Thoracic aorta (tissue), 2 donors: ENCODE results near the gene CD300LG. TPM values are rescaled to one million over a fixed set of nuclear protein-coding genes. Genes with fewer than 3 reads are reported as not detected.

Experiments used
- ATAC-seq: fragments of 150-250 bp; one replicate; pipeline ENCODE4 v1.8.0; 2017; ENCODE audit warnings: low read depth; ENCODE audit not compliant: insufficient number of reproducible peaks, low FRiP score
- DNase-seq: peaks from one replicate; pipeline ENCODE4 v3.0.0-alpha.2; 2020; ENCODE audit warnings: low spot score
- H3K27ac ChIP-seq, 2 donors: fragments of 200-600 bp; sonication (generic); 1 replicate in 1 of 2; 2 replicates in 1 of 2; pipeline ENCODE4 v1.5.1; 2016; ENCODE audit warnings: mild to moderate bottlenecking in 2 of 2, moderate library complexity in 2 of 2
- H3K27me3 ChIP-seq: fragments of 200-600 bp; sonication (generic); replicated peaks from 2 replicates; pipeline ENCODE4 v1.6.0; 2016; ENCODE audit warnings: mild to moderate bottlenecking; ENCODE audit not compliant: insufficient read depth
- H3K36me3 ChIP-seq: fragments of 200-600 bp; sonication (generic); one replicate; pipeline ENCODE4 v1.5.1; 2016
- H3K4me1 ChIP-seq, 2 donors: fragments of 200-600 bp; sonication (generic); 1 replicate in 1 of 2; 2 replicates in 1 of 2; pipeline versions ENCODE4 v1.5.1 to v1.6.0; 2016; ENCODE audit warnings: low read depth in 2 of 2, mild to moderate bottlenecking in 1 of 2; ENCODE audit not compliant: control insufficient read depth in 1 of 2
- H3K4me3 ChIP-seq: fragments of 200-600 bp; sonication (generic); 2 replicates; pipeline ENCODE4 v1.5.1; 2016; ENCODE audit warnings: mild to moderate bottlenecking
- H3K9me3 ChIP-seq: fragments of 200-600 bp; sonication (generic); 2 replicates; pipeline ENCODE4 v1.5.1; 2016
- CTCF ChIP-seq: fragments of 200-600 bp; sonication (generic); IDR thresholded peaks from one replicate; pipeline ENCODE4 v1.5.1; 2019; ENCODE audit warnings: antibody characterized with exemption
- total RNA-seq, 2 donors: library from RNA; depleted of rRNA; stranded (reverse); fragments of >200 nt; gene quantifications; one replicate each; pipeline versions ENCODE4 v1.1.0 to v1.2.3, GENCODE V29; 2016

CD300LG gene
- total RNA-seq, 2 donors from 2014 or later = 0.35 to 3.2 TPM

DNA sequence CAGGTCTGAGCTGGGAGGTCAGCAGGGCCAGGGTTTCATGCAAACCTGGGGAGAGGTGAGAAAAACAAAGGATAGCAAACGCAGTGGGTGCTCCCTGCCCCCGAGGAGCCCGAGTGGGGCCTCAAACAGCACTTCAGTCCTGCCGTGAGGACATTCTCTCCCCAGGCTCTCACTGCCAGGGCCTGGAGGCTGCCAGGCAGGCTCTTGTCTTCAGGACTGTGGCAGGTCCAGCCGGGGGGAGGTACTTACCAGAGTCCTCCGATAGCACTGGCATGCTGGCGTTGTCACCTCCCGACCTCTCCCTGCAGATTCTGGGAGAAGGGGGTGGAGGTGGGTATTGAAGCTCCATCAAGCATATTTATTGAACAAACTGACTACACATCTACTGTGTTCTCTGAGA is 15.3 kb upstream of the CD300LG start:
- no peak for ATAC-seq
- TF ChIP-seq CTCF = no peak
- Histone ChIP-seq H3K27ac (no peak overlapping the region), H3K4me1 (peaks cover 6 to 24% of the 10 kb centered on the region in 2 donors), H3K4me3 (no peak overlapping the region), H3K9me3 (no peaks in the 10 kb centered on the region), H3K27me3 (no peaks in the 10 kb centered on the region), H3K36me3 (peaks cover 19% of the 10 kb centered on the region)
- no peak for DNase-seq

DNA sequence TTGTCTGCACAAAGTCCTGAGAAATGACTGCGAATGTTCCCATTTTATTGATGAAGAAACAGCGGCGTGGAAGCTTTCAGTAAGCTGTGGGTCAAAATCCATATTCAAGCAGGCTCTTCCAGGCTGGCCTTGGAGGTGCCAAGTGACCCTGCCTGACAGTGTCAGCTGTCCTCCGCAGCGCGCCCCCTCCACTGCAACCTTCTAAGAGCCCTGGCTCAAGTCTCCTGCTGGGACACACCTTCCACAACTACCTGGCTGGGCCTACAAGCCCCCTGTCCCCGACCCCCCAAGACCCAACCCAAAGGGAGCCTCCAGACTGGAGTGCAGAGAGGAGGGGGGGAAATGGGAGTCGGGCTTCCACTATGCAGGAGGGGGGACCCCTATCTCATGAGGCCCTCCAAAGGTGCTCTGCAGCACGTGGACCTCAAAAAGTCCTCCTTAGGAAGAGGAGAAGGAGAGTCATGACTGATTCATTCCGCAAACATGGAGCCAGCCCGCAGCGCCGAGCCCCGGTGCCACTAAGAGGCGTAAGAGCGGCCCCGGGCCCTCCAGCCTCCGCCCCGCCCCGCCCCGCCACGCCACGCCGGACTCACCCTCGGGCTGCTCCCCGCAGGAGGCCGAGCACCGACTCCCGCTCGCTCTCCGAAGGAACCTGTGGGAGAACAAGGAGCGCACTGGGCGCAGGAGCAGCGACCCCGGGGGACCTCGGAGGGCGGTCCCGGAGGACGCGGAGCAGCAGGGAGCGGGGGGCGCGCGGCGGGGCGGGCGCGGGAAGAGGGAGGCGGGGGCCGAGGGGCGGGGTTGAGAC is 14.6 kb upstream of the CD300LG start:
- Histone ChIP-seq H3K4me3 (peak overlapping the region; percentile 88), H3K27me3 (no peaks in the 10 kb centered on the region), H3K9me3 (no peaks in the 10 kb centered on the region), H3K4me1 (peaks cover 6 to 24% of the 10 kb centered on the region in 2 donors), H3K36me3 (peaks cover 18% of the 10 kb centered on the region), H3K27ac (peak overlapping the region in 1 of 2 donors; percentile 64)
- DNase-seq = no peak
- ATAC-seq = peak; percentile 44
- TF ChIP-seq CTCF = no peak

DNA sequence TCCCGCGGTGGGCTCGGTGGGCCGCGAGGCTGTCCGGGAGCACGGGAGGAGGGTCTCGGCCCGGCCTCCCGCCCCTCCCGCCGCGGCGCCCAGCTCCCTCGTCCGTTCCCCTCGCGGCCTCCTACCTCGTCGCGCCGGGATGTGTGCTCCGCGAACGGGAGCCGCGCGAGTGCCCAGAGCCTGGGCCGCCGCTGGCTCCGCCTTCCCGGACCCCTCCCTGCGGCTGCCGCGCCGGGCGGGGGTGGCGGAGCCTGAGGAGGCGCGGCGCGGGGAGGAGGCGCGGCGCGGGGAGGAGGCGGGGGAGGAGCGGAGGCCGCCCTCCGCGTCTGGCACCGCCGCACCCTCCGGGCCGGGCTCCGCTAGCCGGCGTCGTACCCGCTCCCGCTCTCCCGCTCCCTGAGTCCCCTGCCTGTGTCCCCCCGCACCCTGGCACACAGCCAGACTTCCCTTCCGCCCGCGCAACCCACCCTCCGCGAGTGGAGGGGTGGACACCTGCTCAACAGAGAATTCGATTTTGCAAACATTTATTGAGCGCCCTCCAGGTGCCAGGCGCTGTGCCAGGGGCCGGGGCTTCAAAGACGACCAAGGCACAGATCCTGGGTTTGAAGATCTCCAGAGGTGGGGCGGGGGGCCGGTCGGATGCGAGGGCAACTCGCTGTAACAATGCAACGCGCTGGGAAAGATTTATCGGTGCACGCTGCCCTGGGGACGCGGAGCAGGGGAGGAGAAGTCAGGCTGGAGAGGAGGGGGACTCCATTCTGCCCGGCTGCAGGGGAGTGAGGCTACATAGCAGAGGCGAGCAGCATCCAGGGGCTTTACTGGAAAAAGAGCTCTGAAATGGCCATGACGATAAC is 13.8 kb upstream of the CD300LG start, which contains the start of gene MPP3:
MPP3 (minus strand) TSS at position 171 of the 854 bp plus-strand sequence. CDS start 1,240 bp downstream, outside the sequence.
- TF ChIP-seq CTCF = no peak
- peak within 1 kb of the TSS; percentile 88 for H3K4me3 ChIP-seq
- peak; percentile 77 for ATAC-seq
- peaks cover 6 to 24% of the 10 kb centered on the region in 2 donors for H3K4me1 ChIP-seq
- no peaks in the 10 kb centered on the region for H3K9me3 ChIP-seq
- peak within 1 kb of the TSS in 1 of 2 donors; percentile 64 for H3K27ac ChIP-seq
- H3K36me3 ChIP-seq = peaks cover 16% of the 10 kb centered on the region
- H3K27me3 ChIP-seq = no peaks in the 10 kb centered on the region
- DNase-seq = no peak

GRCh38 chr17:43834106-43834505 is 12.9 kb upstream of the CD300LG start:
- DNase-seq = no peak
- TF ChIP-seq CTCF = no peak
- H3K27me3 ChIP-seq = no peaks in the 10 kb centered on the region
- ATAC-seq = no peak
- no peaks in the 10 kb centered on the region for H3K9me3 ChIP-seq
- no peak overlapping the region for H3K27ac ChIP-seq
- peaks cover 6 to 24% of the 10 kb centered on the region in 2 donors for H3K4me1 ChIP-seq
- peaks cover 12% of the 10 kb centered on the region for H3K36me3 ChIP-seq
- H3K4me3 ChIP-seq = no peak overlapping the region

GRCh38 chr17:43839670-43840108 is 7.3 kb upstream of the CD300LG start:
- Histone ChIP-seq H3K9me3 (no peaks in the 10 kb centered on the region), H3K27ac (no peak overlapping the region), H3K36me3 (no peaks in the 10 kb centered on the region), H3K4me3 (no peak overlapping the region), H3K27me3 (no peaks in the 10 kb centered on the region), H3K4me1 (peaks cover 15 to 28% of the 10 kb centered on the region in 2 donors)
- ATAC-seq (no peak), DNase-seq (no peak)
- TF ChIP-seq CTCF = no peak
